Keratinocyte (primary cell): ENCODE data around the gene EYS.

ENCODE experiments used
- CTCF ChIP-seq, 3 experiments: IDR thresholded peaks in 1 of 3; conservative IDR thresholded peaks in 1 of 3; optimal IDR thresholded peaks in 1 of 3; 2 replicates in 2 of 3; 3 replicates in 1 of 3; pipeline versions ENCODE3 to v1.5.1; 2011; ENCODE audit warnings: low read length in 3 of 3, mild to moderate bottlenecking in 3 of 3, moderate library complexity in 2 of 3, control low read depth in 1 of 3, inconsistent platforms in 1 of 3; ENCODE audit not compliant: insufficient read depth in 2 of 3; ENCODE audit errors: extremely low read depth in 1 of 3
- EZH2 ChIP-seq: IDR thresholded peaks from one replicate; pipeline ENCODE4 v1.6.1; 2012; ENCODE audit warnings: inconsistent platforms, mild to moderate bottlenecking, low read length, moderate library complexity

- TF ChIP-seq CTCF (optimal IDR thresholded peaks at IDR 0.05 in 1 of 3, IDR thresholded peaks at IDR 0.05 in 1 of 3, conservative IDR thresholded peaks at IDR 0.05 in 1 of 3; ENCODE audit: extremely low read depth in 1 of 3, insufficient read depth in 2 of 3, low read length in 3 of 3): no peak
- no peak for TF ChIP-seq EZH2
Observed at GRCh38 chr6:64985726-64986125, 721.3 kb downstream of the EYS start.
